Peyer's patch (tissue), 4 donors: ENCODE measurements around the gene PROSER3. TPM values are rescaled to one million over a fixed set of nuclear protein-coding genes. Genes with fewer than 3 reads are reported as not detected.

Experiments
- DNase-seq, 3 donors: peaks; one replicate each; pipeline ENCODE4 v3.0.0-alpha.2; 2017 to 2019
- H3K27ac ChIP-seq, 4 donors: fragments of 200-600 bp; sonication (generic); one replicate each; pipeline ENCODE4 v1.5.1; 2016 to 2019
- H3K27me3 ChIP-seq, 2 donors: fragments of 200-600 bp; sonication (generic); one replicate each; pipeline ENCODE4 v1.5.1; 2019
- H3K36me3 ChIP-seq, 3 donors: fragments of 200-600 bp; sonication (generic); one replicate each; pipeline ENCODE4 v1.5.1; 2016 to 2019
- H3K4me1 ChIP-seq, 4 donors: fragments of 200-600 bp; sonication (generic); one replicate each; pipeline ENCODE4 v1.5.1; 2016 to 2019
- H3K4me3 ChIP-seq, 4 donors: fragments of 200-600 bp; sonication (generic); 1 replicate in 3 of 4; 2 replicates in 1 of 4; pipeline ENCODE4 v1.5.1; 2016 to 2019; ENCODE audit warnings: mild to moderate bottlenecking in 1 of 4
- H3K9me3 ChIP-seq, 4 donors: fragments of 200-600 bp; sonication (generic); one replicate each; pipeline ENCODE4 v1.5.1; 2016 to 2019; ENCODE audit warnings: mild to moderate bottlenecking in 1 of 4
- CTCF ChIP-seq, 6 experiments: fragments of 450-650 bp in 4 of 6; fragments of 200-600 bp in 2 of 6; sonication (generic) in 1 of 6; IDR thresholded peaks; one replicate each; pipeline ENCODE4 v1.5.1; 2017 to 2019; ENCODE audit warnings: antibody characterized with exemption in 6 of 6, mild to moderate bottlenecking in 3 of 6, moderate library complexity in 1 of 6
- POLR2A ChIP-seq, 2 donors: fragments of 450-650 bp; IDR thresholded peaks; one replicate each; pipeline ENCODE4 v1.5.1; 2017; ENCODE audit warnings: antibody characterized with exemption in 2 of 2, mild to moderate bottlenecking in 2 of 2, moderate library complexity in 2 of 2
- total RNA-seq, 4 donors: library from RNA; depleted of rRNA; stranded (reverse); fragments of >200 nt; gene quantifications; one replicate each; pipeline ENCODE4 v1.1.0, GENCODE V29; 2016

Gene PROSER3
- total RNA-seq, 4 donors from 2014 or later, result 6.0 to 36.8 (median 27.2) TPM

- DNase-seq, result no peak
- H3K36me3 ChIP-seq, result peaks cover 0 to 64% (median 0%) of the 10 kb centered on the region in 3 donors
- TF ChIP-seq POLR2A (IDR thresholded peaks at IDR 0.05), result no peak
- no peaks in the 10 kb centered on the region for H3K27me3 ChIP-seq
- peaks cover 0 to 19% (median 6%) of the 10 kb centered on the region in 4 donors for H3K4me1 ChIP-seq
- no peaks in the 10 kb centered on the region for H3K9me3 ChIP-seq
- H3K4me3 ChIP-seq, result no peak overlapping the region
- no peak overlapping the region for H3K27ac ChIP-seq
Observed at GRCh38 chr19:35738021-35738886, 19.7 kb upstream of the PROSER3 start.

- Histone ChIP-seq H3K4me3 (no peak overlapping the region), H3K9me3 (no peaks in the 10 kb centered on the region), H3K27ac (no peak overlapping the region), H3K27me3 (no peaks in the 10 kb centered on the region), H3K36me3 (peaks cover 0 to 58% (median 0%) of the 10 kb centered on the region in 3 donors), H3K4me1 (peaks cover 0 to 21% (median 7%) of the 10 kb centered on the region in 4 donors)
- TF ChIP-seq CTCF (IDR thresholded peaks at IDR 0.05) (no peak), POLR2A (IDR thresholded peaks at IDR 0.05) (no peak)
- DNase-seq, result no peak
Observed at GRCh38 chr19:35738887-35739229, 19.1 kb upstream of the PROSER3 start.

- Histone ChIP-seq H3K36me3 (peaks cover 0 to 51% (median 0%) of the 10 kb centered on the region in 3 donors), H3K4me1 (peaks cover 0 to 25% (median 10%) of the 10 kb centered on the region in 4 donors), H3K9me3 (no peaks in the 10 kb centered on the region), H3K27me3 (no peaks in the 10 kb centered on the region), H3K27ac (peak overlapping the region; percentile 47 to 98 (median 80)), H3K4me3 (peak overlapping the region; percentile 53 to 78 (median 66))
- no peak for DNase-seq
- TF ChIP-seq POLR2A (IDR thresholded peaks at IDR 0.05), result no peak
- TF ChIP-seq CTCF (IDR thresholded peaks at IDR 0.05), result no peak
Observed at GRCh38 chr19:35739275-35740107, 18.5 kb upstream of the PROSER3 start.

DNA sequence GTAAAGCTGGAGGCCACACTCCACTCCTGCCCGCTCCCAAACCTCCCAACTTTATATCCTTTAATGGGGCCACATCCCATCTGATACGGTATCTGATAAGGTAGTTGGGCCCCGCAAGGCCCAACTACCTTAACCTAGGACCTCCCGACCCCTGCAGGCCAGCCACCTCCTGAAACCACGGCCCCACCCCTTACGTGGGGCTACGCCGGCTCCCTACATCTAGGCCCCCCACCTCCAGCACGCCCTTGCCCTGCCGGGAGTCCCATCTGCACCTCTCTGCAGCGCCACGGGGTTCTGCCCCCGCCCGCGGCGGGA is 17.9 kb upstream of the PROSER3 start:
- Histone ChIP-seq H3K27me3 (no peaks in the 10 kb centered on the region), H3K27ac (peak overlapping the region; percentile 47 to 98 (median 80)), H3K4me3 (peak overlapping the region; percentile 53 to 78 (median 66)), H3K4me1 (peaks cover 0 to 25% (median 11%) of the 10 kb centered on the region in 4 donors), H3K36me3 (peaks cover 0 to 45% (median 0%) of the 10 kb centered on the region in 3 donors), H3K9me3 (no peaks in the 10 kb centered on the region)
- DNase-seq, result no peak
- TF ChIP-seq POLR2A (IDR thresholded peaks at IDR 0.05), result no peak
- no peak for TF ChIP-seq CTCF (IDR thresholded peaks at IDR 0.05)

GRCh38 chr19:35740423-35741202 is 17.4 kb upstream of the PROSER3 start:
- H3K9me3 ChIP-seq, result no peaks in the 10 kb centered on the region
- peak; percentile 13 to 30 for TF ChIP-seq POLR2A (IDR thresholded peaks at IDR 0.05)
- TF ChIP-seq CTCF (IDR thresholded peaks at IDR 0.05), result peak in 2 of 6 experiments; percentile 18 to 30
- peak overlapping the region; percentile 53 to 78 (median 66) for H3K4me3 ChIP-seq
- no peaks in the 10 kb centered on the region for H3K27me3 ChIP-seq
- H3K36me3 ChIP-seq, result peaks cover 0 to 40% (median 0%) of the 10 kb centered on the region in 3 donors
- DNase-seq, result peak; percentile 98 to 100 (median 99)
- peak overlapping the region; percentile 85 to 98 (median 90) for H3K27ac ChIP-seq
- peaks cover 0 to 26% (median 11%) of the 10 kb centered on the region in 4 donors for H3K4me1 ChIP-seq
